Mesodermal cell (in vitro differentiated cells): Measurements from ENCODE around the gene PMM2.

Experiments
- H3K27ac ChIP-seq: 2 replicates; pipeline ENCODE4 v1.7.0; 2013; ENCODE audit warnings: mild to moderate bottlenecking, low read depth, low read length, moderate library complexity; ENCODE audit not compliant: severe bottlenecking
- H3K36me3 ChIP-seq: 2 replicates; pipeline ENCODE4 v1.7.1; 2013; ENCODE audit warnings: mild to moderate bottlenecking, low read length, moderate library complexity; ENCODE audit not compliant: control insufficient read depth, insufficient read depth
- H3K4me1 ChIP-seq: one replicate; pipeline ENCODE4 v1.7.1; 2013; ENCODE audit warnings: mild to moderate bottlenecking, low read length; ENCODE audit not compliant: insufficient read depth, control insufficient read depth, poor library complexity, severe bottlenecking
- H3K4me3 ChIP-seq: 2 replicates; pipeline ENCODE4 v1.7.0; 2013; ENCODE audit warnings: low read length, control low read depth, mild to moderate bottlenecking; ENCODE audit not compliant: insufficient read depth, poor library complexity, severe bottlenecking; ENCODE audit errors: extremely low read depth
- H3K9me3 ChIP-seq: 2 replicates; pipeline ENCODE4 v1.7.1; 2013; ENCODE audit warnings: mild to moderate bottlenecking, low read length, moderate library complexity; ENCODE audit not compliant: control insufficient read depth
- WGBS, 2 experiments: methylation state at CpG; one replicate each; pipeline ENCODE4 v1.1.5; 2013; ENCODE audit warnings: missing lambda C conversion rate in 2 of 2; ENCODE audit not compliant: insufficient coverage in 2 of 2; 5-methylcytosine and 5-hydroxymethylcytosine counted together

The PMM2 gene

DNA sequence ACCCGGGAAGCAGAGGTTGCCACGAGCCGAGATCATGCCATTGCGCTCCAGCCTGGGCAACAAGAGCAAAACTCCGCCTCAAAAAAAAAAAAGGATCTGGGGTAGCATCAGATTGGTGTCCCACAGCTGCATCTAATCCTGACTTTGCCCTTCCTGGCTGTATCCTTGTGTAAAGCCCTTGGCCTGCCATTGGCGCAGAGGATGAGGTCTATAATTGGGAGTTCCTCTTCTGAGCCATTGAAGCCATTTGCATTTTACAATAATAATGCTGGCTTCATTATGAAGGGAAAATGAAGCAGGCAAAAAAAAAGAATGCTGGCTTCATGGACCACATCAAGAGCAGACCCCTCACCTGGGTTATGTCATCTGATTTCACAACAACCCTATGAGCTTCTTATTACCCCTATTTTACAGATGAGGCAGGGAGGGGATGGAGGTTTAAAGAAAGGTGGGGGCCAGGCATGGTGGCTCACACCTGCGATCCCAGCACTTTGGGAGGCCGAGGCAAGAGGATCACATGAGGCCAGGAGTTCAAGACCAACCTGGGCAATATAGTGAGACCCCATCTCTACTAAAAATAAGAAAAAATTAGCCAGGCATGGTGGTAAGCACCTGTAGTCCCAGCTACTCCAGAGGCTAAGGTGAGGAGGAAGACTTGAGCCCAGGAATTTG lies 83.3 kb downstream of the PMM2 start:
- WGBS, 2 experiments = 87 to 96% methylated on average over 6 to 7 of the region's 8 CpGs
- H3K4me3 ChIP-seq = no peak overlapping the region
- H3K36me3 ChIP-seq = no peaks in the 10 kb centered on the region
- H3K4me1 ChIP-seq = peaks cover 20% of the 10 kb centered on the region
- no peak overlapping the region for H3K27ac ChIP-seq
- H3K9me3 ChIP-seq = no peaks in the 10 kb centered on the region

DNA sequence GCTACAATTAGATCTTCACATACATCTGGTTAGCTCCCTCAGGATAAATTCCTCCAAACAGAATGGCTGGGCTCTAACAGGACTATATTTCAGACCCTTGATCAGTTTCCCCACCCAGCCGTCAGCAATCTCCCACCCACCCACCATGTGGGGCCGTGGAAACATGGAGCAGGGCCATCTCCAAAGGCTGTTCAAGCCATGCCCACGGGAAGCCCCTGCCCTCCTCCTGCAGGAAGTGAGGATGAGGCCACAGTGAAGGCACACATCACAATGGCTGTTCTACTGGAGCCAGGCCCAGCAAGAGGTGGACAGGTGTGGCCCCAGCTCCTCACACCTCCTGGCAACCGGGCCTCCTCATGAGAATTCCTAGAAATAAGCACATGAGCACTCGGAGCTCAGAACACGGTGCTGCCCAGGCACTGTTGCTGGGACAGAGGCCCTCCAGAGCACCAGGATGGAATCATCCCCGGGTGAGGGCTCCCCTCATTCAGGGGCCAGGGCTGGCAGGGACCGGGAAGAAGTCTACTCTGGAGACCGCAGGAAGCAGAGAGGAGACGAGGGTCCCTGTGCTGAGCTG lies 84.5 kb downstream of the PMM2 start, which contains the start of gene LITAFD:
TSS of gene LITAFD (plus strand) at position 311 of the 577 bp plus-strand sequence. CDS start 2,005 bp downstream, outside the sequence.
- peaks cover 31% of the 10 kb centered on the region for H3K4me1 ChIP-seq
- H3K27ac ChIP-seq = no peak within 1 kb of the TSS
- 75 to 87% methylated on average over 6 of the region's 10 CpGs for WGBS, 2 experiments
- no peak within 1 kb of the TSS for H3K4me3 ChIP-seq
- no peaks in the 10 kb centered on the region for H3K9me3 ChIP-seq
- peaks cover under 1% of the 10 kb centered on the region for H3K36me3 ChIP-seq

DNA sequence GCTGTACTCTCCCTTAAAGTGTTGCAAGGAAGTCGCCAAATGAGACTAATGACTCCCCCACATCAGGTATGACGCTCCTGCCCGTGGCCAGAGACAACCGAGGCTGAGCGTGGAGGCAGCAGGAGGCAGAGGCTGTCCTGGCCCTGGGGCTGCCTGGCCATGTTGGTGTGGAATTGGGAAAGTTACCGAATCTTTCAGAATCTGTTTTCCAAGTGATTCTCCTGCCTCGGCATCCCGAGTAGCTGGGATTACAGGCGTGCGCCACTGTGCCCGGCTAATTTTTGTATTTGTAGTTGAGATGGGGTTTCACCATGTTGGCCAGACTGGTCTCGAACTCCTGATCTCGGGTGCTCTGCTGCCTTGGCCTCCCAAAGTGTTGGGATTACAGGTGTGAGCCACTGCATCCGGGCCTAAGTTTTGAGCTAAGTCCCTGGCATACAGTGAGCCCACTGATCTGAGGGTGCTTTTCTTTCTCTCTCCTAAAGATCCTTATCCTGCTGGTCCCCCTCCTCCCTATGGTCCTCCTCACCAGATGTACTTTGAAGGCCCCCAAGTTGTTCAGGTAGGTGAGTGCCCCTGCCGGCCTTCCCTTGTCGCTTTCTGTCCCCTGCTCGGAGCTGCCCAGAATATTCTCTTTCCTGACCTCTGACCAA lies 85.2 kb downstream of the PMM2 start:
- peaks cover 32% of the 10 kb centered on the region for H3K4me1 ChIP-seq
- H3K36me3 ChIP-seq = peaks cover 8% of the 10 kb centered on the region
- H3K4me3 ChIP-seq = no peak overlapping the region
- H3K27ac ChIP-seq = no peak overlapping the region
- WGBS, 2 experiments = 84 to 96% methylated on average over 13 to 17 of the region's 17 CpGs
- H3K9me3 ChIP-seq = no peaks in the 10 kb centered on the region

DNA sequence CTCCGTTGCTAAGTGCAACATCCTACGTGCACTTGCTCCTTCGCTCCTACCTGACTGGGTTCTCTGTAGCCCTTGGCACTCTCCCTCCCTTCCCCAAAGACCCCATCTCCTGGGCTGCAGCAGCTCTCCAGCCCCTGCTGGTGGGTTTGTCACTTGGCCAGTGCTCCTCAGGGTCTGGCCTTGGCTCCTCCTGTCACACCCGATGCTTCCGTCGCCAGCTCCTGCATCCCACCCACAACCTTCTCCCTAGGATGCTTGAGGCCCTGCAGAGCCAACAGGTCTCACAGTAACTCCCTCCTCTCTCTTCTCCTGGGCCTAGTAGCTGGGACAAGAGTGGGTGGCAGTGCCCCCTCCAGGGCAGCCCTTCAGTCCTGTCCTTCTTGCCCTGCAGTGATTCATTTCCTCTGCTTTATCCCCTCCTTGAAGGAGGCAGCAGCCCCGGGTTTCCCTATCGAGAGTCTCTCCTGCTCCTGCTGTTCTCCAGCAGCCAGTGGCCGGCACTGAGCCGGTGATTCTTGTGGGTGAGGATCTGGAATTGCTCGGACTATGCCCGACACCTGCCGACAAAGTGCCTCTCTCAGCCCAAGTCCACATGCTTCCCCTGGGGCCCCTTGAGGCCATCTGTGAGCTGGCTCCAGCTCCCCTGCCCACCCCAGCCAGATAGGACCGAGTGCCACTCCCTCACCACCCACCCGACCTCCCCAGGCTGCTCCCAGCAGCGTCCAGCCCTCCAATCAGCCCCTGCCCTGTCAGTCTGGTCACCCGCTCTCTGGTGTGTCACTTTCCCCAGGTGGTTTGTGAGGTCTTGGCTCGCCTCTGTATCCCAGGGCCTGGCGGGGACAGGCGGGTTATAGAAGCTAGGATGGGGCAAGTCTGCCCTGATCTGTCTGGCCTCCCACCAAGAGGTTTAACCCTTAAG lies 88.3 kb downstream of the PMM2 start:
- 45 to 69% methylated on average over 11 to 16 of the region's 20 CpGs for WGBS, 2 experiments
- peak overlapping the region; percentile 23 for H3K27ac ChIP-seq
- no peak overlapping the region for H3K4me3 ChIP-seq

DNA sequence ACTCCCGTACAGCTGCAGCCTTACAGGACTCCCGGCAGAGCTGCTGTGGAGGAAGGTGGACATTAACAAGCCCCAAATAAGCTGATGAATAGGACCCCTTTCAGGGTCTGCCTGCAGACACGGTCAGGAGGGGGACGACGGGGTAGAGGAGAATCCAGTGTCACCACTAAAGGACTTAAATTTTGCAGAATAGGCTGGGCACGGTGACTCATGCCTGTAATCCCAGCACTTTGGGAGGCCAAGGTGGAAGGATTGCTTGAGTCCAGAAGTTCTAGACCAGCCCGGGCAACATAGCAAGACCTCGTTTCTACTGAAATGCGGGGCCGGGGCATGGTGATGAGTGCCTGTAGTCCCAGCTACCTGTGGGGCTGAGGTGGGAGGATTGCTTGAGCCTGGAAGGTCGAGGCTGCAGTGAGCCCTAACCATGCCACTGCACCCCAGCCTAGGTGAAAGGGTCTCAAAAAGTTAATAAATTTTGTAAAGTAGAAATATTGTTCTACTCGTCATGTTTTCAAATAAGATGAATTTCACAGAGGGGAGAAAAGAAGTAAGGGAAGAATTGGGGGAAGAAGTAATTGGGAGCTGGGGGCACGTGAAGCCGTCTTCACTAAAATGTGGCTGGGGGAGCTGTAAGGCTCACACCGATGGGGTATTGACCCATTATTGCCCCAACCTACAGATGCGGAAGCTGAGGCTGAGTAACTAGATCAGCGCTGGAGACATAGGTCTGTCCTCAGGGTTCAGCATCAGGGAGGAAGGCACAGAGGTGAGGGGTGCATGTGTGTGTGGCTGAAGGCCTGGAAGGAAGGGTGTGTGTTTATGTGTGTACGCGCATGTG lies 89.2 kb downstream of the PMM2 start:
- no peaks in the 10 kb centered on the region for H3K9me3 ChIP-seq
- peaks cover 23% of the 10 kb centered on the region for H3K4me1 ChIP-seq
- H3K27ac ChIP-seq = peak overlapping the region; percentile 23
- peaks cover 44% of the 10 kb centered on the region for H3K36me3 ChIP-seq
- WGBS, 2 experiments = 85 to 89% methylated on average over 18 of the region's 19 CpGs
- H3K4me3 ChIP-seq = no peak overlapping the region

More for the DNA sequence above, 88.3 kb downstream of the PMM2 start:
- Histone ChIP-seq H3K4me1 (peaks cover 23% of the 10 kb centered on the region), H3K36me3 (peaks cover 35% of the 10 kb centered on the region), H3K9me3 (no peaks in the 10 kb centered on the region)

DNA sequence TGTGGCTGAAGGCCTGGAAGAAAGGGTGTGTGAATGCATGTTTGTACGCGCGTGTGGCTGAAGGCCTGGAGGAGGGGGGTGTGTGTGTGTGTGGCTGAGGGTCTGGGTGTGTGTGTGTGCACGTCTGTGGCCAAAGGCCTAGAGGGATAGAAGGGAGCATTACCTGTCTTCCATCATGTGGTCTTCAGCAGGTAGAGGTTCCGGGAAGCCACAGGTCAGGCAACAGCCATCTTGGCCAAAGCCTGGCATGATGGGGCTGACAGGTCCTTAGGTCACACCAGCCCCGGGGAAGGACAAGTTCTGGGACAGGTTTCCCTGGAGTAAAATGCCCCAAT lies 89.8 kb downstream of the PMM2 start:
- peaks cover 23% of the 10 kb centered on the region for H3K4me1 ChIP-seq
- WGBS, 2 experiments = 98 to 100% methylated on average over 1 to 6 of the region's 6 CpGs
- H3K27ac ChIP-seq = no peak overlapping the region
- H3K36me3 ChIP-seq = peaks cover 49% of the 10 kb centered on the region
- no peaks in the 10 kb centered on the region for H3K9me3 ChIP-seq
- H3K4me3 ChIP-seq = no peak overlapping the region

DNA sequence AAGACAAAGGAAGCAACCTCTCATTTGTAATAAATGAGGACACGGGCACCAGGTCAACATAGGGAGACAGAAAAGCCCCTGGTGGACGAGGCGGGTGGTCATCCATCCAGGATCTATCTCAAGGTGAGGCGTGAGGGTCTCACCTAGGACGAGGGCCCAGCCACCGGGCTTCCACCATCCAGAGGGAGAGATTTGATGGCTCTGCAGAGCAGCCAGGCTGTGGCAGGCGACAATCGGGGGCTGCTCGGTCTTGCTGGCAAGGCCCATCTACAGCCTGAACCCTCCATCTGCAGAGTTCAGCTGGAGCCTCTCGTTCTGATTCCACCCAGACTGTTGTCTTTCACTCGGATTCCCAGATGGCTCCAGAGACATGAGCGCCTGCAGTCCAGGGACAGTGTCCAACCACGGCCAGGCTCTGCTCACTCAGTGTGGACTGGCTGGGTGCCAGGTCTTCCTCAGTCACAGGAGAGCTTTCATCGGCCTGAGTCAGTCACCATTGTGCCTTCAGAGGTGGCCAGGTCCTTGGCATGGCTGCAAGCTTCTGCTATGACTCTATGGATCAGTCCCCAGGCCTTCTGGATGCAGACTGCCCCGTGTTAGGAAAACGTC lies 90.4 kb downstream of the PMM2 start:
- H3K9me3 ChIP-seq = no peaks in the 10 kb centered on the region
- H3K27ac ChIP-seq = no peak overlapping the region
- 96% methylated on average over 16 of the region's 16 CpGs for WGBS, 2 experiments
- no peak overlapping the region for H3K4me3 ChIP-seq
- peaks cover 23% of the 10 kb centered on the region for H3K4me1 ChIP-seq
- H3K36me3 ChIP-seq = peaks cover 55% of the 10 kb centered on the region

DNA sequence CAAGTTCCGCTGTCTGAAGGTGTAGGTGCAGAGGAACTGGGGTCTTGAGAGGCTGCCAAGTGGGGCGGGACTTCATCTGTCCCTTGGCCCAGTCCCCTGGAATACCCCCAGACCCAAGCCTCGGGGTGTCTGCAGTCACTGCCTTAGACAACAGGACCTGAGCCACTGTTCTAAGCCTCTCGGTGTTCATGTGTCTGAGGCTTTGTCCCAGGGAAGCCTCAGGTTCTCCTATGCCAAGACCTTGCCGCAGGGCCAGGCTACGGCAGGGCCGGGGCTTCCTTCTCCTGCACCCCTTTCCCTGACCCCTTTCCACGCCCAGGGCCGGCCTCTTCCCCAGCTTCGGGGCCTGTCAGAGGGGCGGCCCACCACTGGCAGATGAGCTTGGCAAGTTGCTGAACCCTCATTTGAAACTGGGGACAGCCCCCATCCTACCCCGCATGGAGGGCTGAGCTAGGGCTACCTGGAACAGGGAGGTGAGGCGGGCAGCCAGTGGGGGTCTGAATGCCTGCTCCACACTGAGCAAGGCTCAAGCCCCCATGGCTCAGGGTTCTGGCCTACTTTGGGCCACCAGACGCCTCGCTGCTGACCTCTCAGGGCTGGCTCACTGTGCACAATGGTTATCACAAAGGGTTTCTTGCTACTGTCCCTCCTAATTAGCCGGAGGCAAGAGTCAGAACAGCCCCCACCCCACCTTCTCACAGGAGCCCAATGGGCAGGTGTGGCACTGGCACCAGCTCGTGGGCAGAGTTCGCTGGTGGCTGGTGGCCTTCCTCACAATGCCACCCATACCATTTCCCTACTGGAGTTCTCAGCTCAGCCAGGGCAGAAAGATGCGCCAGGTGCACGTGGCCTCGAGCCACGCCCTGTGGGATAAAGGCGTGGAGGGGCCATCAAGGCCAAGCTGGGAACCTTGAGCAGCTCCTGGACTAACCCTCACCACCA lies 91.6 kb downstream of the PMM2 start:
- Histone ChIP-seq H3K4me3 (no peak overlapping the region), H3K36me3 (peaks cover 67% of the 10 kb centered on the region), H3K27ac (no peak overlapping the region), H3K4me1 (peaks cover 23% of the 10 kb centered on the region), H3K9me3 (no peaks in the 10 kb centered on the region)
- WGBS, 2 experiments = 84 to 88% methylated on average over 15 of the region's 23 CpGs

DNA sequence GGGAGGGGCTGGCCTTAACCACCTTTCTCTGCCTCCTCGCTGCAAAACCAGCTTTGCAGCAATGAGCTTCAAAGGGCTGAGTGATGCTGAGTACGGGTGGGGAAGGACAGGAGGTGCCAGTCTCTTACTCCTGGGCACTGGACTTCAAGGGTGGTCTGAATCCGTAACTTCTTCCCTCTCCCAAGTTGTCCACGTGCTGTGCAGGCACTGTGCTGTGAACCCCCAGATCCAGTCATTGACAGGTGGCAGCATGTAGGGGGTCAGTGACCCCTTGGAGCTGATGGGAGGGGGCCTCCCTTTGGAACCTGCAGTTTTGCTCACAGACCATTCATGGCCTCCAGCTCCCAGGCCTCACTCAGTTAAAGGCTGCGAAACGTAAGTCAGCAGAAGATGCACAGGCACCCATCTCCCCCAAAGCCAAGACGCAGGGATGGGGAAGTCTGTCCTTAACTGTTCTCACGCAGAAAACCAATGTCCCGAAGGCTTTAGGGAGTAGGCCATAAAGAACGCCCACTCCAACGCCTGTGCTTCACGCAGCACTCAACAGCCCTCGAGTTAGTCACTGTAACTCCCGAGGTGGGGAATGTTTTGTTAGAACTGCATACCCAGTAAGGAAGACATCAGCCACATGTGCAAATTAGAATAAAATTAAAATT lies 92.4 kb downstream of the PMM2 start:
- Histone ChIP-seq H3K9me3 (no peaks in the 10 kb centered on the region), H3K27ac (no peak overlapping the region), H3K4me3 (no peak overlapping the region), H3K36me3 (peaks cover 75% of the 10 kb centered on the region), H3K4me1 (peaks cover 19% of the 10 kb centered on the region)
- 97 to 99% methylated on average over 8 to 11 of the region's 14 CpGs for WGBS, 2 experiments
